Measurements from ENCODE around the gene MND1. TPM values are rescaled to one million over a fixed set of nuclear protein-coding genes. Genes with fewer than 3 reads are reported as not detected.

Gene MND1
- total RNA-seq, 1 donor from 2014 or later = 0.82 TPM

DNA sequence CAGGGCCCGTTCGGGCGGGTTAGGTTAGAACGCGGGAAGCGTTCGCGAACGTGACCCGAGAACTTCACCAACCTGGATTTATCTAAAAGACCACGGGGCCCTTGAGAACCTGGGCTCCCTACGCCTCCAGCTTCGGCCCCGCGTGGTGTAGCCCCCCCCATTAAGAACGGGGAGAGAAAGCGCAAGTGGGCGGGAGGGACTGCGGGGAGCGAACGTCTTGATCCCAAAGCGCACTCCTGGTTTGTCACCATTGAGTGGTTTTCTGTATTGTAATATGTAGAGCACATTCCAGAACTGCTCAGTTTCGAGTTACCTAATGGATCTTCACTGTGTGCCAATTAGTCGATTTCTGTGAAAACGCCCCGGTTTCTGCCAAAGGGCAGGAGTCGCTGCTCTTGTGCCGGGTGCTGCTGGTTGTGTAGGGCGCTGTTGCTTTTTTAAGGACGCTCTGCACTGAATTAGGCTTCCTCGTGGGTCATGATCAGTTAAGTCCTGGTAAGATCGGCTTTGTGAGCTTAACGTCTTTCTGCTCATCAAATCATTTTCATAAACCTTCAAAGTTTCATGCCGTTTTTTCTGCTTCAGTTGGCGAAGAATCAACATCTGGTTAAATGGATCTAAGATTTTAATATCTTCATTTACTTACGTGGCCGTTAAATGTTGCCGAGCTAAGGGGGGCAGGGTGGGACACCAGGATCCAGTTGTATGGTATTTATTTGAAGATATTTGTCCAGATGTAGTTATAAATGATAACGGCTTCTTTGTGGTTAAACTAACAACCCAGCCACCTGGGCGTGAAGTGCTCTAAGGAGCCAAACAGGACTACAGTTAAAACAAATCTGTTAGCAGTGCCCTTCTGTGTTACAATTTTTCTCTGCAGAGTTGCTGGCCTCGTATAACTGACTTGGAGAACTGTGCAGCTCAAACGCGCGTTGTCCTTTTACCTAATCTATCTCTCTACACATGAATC lies 809 bp downstream of the MND1 start:
- DNase-seq (ENCODE audit: extremely low read depth, low read depth, low spot score) = no peak

DNA sequence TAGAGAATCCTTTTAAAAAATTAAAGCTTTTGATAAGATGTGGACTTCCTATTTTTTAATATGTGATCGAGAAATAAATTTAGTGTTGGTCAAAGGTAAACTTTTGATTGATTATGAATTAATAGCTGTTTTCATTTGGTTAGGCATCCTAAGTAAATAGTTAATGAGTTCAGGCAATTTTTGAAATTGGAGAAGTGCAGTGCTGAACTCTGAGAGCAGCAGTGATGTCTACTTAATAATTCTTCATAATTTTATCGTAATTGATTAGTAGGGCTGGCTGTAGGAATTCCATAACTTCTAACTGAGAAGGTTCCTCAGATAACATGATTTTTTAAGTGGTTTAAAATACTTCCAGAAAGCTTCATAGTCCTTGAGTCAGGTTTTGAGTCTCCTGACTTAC lies 1.5 kb downstream of the MND1 start:
- no peak for DNase-seq (ENCODE audit: extremely low read depth, low read depth, low spot score)

DNA sequence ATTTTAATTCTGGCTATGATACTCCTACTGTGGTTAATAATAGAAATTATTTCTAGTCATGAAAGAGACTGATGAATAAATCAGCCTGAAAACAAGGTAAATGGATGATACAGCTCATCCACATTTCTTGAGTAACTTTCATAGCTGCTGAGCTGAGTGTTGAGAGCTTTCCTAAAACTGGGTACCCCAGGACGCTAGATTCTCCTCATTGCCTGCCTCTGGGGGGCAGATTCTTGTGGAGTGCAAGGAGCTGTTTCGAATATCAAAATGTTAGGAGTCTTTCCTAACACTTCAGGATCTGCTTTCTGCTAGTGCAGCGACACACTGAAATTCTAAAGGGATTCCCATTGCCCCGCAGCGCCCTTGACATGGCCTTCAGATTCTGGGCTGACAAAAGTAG lies 2.1 kb downstream of the MND1 start:
- DNase-seq (ENCODE audit: extremely low read depth, low read depth, low spot score) = no peak

DNA sequence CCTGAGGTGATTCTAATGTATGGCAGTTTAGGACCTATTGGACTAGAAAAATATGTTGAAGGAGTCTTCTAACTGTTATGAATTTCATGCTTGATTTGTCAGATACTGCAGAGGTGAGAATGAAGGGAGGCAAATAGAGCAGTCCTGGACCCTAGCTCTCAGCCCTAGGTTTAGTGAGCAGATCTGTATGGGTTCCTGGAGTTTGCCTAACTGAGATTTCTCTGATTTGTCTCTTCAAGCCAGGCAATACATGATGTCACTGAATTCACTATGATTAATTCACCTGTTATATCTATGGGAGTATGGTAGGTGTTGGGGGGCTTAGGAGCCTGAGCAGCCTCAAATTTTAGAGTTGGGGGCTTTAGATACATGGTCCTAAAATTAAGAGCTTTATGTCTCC lies 2.6 kb downstream of the MND1 start:
- DNase-seq (ENCODE audit: extremely low read depth, low read depth, low spot score) = no peak

DNA sequence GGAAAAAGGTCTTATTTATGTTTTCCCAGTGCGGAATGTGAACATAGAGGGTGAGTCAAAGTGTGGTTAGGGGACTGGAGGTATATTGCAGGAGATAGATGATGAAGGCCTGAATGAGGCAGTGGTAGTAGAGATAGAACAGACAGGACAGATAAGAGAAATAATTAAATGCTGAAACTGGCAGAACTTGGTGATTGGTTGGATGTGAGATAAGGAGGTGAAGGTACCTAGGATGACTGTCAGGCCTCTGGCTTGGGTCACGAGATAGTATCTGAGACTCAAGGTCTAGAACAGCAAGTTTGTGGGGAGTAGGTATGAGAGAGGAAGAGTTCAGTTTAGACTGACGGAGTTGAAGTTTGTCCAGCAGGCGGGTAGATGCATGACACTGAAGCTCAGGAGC lies 3.5 kb downstream of the MND1 start:
- DNase-seq (ENCODE audit: extremely low read depth, low read depth, low spot score) = no peak

DNA sequence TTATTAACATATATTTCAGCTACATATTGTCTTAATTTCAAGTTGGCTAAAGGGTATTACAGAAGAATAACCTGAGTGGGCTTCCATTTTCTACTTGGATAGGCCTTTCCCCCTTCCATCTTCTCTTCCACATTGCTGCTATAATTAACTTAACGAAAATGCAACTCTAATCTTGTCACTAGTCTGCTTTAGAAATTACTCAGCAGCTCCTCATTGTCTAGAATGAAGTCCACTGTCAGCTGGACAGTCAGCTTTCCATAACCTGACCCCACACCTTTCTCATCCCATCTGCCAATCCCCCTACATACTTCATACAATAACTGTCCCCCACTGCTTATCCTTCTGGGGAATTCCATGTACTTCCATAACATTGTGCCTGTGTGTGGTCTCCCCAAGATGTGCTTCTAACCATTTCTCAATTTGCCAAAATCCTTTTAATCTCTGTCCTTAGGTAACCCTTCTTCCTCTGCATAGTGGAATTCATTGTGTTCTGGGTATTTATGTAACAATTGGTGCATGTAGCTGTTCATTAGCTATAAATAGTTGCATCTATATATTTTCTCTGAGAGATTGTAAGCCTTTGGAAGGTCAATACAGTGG lies 4.8 kb downstream of the MND1 start:
- DNase-seq (ENCODE audit: extremely low read depth, low read depth, low spot score) = no peak

DNA sequence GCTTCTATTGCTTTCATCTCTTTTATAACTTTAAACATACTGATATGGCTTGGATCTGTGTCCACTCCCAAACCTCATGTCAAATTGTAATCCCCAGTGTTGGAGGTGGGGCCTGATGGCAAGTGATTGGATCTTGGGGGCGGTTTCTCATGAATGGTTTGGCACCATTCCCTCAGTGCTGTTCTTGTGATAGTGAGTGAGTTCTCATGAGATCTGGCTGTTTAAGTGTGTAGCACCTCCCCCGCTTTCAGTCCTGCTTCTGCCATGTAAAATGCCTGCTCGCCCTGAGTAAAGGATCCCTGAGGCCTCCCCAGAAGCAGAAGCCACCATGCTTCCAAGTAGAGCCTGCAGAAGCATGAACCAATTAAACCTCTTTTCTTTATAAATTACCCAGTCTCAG lies 17.7 kb downstream of the MND1 start:
- no peak for DNase-seq (ENCODE audit: extremely low read depth, low read depth, low spot score)

DNA sequence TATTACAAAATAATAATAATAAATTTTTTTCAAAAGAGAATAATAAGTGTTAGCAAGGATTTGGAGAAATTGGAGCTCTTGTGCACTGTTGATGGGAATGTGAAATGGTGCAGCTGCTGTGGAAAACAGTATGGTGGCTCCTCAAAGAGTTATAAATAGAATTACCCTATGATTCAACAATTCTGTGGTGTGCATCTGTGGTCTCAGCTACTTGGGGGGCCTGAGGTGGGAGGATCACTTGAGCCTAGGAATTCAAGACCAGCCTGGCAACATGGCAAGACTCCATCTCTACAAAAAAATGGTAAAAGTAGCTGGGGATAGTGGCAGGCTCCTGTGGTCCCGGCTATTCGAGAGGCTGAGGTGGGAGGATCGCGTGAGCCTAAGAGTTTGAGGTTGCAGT lies 19.6 kb downstream of the MND1 start:
- no peak for DNase-seq (ENCODE audit: extremely low read depth, low read depth, low spot score)

DNA sequence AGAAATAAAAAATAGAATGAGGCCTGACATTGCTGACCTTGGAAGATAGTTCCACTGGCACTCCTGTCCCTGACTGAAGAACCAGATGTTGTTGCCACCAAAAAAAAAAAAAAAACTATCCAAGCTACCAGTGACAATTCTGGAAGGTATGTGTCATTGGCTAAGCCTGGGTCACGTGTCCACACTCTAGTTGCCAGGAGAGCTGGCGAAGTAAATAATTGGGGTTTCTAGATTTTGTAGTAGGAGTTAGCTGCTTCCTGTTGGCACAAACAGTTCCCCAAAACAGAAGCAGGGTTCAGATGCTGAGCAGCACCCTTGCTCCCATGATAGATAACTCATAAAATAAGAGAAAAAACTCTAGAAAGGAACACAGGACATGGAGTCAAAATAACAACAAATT lies 20.5 kb downstream of the MND1 start:
- no peak for DNase-seq (ENCODE audit: extremely low read depth, low read depth, low spot score)

DNA sequence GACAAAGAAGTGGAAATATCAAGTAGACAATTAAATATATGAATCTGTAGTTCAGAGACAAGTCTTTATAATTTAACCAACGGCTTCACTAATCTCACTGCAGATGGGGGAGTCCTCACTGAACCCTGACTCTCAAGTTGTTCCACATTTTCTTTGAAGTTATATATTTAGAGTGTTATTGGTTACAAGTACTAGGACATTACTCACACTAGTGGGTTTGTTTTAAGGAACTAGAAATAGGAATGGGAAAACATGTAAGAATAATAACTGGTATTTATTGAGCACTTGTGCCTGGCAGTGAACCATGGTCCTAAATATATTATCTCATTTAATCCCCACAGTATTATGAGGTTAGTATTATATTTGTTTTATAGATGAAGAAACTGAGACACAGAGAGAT lies 22.0 kb downstream of the MND1 start:
- DNase-seq (ENCODE audit: extremely low read depth, low read depth, low spot score) = no peak

DNA sequence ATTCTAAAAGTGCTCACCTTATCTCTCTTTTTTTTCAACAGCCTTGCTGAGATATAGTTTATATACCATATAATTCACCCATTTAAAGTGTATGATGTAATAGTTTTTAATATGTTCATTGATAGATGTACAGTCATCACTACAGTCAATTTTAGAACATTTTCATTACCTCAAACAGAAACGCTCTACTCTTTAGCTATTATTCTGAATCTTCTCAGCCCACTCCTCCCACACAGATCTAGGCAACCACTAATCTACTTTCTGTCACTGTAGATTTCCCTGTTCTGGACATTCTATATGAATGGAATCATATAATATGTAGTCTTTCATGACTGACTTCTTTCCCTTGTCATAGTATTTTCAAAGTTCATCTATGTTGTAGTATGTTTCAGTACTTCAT lies 22.6 kb downstream of the MND1 start:
- DNase-seq (ENCODE audit: extremely low read depth, low read depth, low spot score) = no peak

DNA sequence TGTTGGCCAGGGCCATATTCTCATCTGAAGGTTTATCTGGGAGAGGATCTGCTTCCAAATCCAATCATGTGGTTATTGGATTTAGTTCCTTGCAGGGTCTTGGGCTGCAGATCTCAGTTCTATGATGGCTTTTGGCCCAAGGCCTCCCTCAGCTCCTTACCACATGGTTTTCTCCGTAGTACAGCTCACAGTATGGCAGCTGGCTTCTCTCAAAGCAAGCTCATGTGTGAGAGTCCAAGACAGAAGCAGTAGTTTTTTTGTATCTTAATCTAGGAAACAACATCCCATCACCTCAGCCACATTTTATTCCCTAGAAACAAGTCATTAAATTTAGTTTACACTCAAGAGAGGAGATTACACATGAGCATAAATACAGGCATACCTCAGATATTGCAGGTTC lies 24.5 kb downstream of the MND1 start:
- DNase-seq (ENCODE audit: extremely low read depth, low read depth, low spot score) = no peak

DNA sequence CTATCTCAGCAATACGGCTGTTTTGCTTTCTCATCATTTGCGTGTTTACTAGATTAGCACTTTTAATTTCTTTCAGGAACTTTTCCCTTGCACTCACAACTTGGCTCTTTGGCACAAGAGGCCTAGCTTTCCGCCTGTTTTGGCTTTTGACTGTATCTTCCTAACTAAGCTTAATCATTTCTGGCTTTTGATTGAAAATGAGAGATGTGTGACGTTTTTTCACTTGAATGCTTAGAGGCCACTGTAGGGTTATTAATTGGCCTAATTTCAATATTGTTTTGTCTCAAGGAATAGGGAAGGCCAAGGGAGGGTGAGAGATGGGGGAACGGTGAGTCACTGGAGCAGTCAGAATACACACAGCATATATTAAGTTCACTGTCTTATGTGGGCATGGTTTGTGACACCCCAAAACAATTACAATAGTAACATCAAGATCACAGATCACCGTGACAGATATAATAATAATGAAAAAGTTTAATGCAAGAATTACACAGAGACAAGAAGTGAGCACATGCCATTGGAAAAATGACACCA lies 27.3 kb downstream of the MND1 start:
- DNase-seq (ENCODE audit: extremely low read depth, low read depth, low spot score) = no peak

DNA sequence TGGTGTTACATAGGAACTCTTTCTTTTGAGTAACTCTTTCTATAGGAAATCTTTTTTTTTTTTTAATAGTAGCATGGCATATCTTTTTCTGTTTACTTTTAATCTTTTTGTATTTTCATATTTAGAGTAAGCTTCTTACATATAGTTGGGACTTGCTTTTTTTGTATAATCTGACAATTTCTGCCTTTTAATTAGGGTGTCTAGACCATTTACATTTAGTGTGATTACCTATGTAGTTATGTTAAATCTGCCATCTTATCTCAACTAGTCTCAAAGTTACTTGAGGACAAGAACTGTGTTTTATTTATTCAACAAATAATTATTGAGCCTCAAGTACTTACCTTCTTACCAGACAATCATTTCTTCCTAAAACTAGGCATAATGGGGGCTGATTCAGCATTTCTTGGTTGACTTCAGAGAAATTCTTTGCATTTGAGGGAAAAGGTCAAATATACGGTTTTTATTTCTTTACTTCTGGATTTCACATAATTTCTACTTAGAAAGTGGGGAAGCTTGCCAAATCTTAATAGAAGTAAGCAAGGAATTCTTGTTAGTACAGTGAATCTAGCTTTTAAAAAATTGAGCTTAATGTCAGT lies 28.6 kb downstream of the MND1 start:
- no peak for DNase-seq (ENCODE audit: extremely low read depth, low read depth, low spot score)

DNA sequence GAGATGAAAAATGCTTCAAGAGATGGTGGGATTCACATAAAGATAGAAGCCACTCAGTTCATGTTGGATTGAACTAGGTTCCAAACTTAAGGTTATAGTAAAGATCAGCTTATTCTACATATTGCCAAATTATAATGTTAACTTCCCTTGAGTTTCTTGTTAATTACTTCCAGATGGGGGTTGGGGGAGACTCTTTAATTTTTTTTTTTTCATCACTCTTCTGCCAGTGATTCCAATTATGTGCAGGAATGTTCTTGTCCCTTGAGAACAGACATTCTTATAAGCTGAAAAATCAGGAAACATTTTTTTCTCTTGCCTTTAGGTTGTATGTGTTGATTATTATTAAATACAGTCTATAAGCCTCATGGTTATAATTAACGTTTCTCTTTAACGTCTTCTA lies 30.0 kb downstream of the MND1 start:
- DNase-seq (ENCODE audit: extremely low read depth, low read depth, low spot score) = no peak

DNA sequence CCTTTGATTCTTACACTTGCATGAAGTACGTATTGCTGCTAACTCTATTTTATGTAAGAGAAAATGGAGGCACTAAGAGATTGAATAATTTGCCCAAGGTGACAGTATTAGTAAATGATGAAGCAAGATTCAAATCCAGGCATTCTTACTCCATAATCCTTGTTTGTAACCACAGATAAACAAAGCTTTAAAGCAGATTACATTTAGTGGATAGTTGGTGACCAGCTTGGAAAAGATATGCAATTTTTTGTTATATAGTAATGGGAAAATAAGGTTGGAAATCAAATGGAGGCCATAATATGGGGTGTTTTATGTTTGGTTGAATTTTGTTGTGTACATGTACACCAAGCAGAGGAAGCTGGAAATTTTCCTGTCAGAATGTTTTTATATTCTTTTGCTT lies 30.8 kb downstream of the MND1 start:
- no peak for DNase-seq (ENCODE audit: extremely low read depth, low read depth, low spot score)

DNA sequence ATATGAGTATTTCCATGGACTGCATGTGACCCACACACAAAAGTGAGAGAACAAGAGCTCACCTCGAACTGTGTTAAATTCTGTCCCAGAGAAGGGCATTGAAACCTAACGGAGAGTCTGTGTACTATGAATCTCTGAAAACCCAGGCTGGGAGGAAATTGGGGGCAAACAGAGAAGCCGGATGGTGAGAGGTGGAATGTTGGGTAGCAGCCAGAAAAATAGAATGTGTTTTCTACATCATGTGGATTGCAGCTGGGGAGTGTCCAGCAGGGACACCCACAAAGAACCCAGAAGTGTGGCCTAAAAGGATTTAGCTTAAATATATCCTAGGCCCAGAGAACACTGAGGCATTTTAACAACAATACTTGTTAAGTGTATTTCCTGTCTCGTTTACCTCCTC lies 38.6 kb downstream of the MND1 start:
- DNase-seq (ENCODE audit: extremely low read depth, low read depth, low spot score) = peak; percentile 5

DNA sequence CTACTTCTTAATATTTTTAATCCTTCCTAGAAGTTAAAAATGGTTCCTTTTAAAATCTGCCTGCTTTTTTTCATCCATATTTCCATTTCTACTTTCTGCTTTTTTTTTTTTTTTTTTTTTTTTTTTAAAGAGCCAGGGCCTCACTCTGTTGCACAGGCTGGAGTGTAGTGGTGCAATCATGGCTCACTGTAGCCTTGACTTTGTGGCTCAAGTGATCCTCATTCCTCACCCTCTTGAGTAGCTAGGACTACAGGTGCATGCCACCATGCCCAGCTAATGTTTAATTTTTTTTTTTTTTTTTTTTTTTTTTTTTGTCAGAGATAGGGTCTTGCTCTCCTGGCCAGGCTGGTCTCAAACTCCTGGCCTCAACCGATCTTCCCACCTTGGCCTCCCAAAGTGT lies 39.7 kb downstream of the MND1 start:
- no peak for DNase-seq (ENCODE audit: extremely low read depth, low read depth, low spot score)

DNA sequence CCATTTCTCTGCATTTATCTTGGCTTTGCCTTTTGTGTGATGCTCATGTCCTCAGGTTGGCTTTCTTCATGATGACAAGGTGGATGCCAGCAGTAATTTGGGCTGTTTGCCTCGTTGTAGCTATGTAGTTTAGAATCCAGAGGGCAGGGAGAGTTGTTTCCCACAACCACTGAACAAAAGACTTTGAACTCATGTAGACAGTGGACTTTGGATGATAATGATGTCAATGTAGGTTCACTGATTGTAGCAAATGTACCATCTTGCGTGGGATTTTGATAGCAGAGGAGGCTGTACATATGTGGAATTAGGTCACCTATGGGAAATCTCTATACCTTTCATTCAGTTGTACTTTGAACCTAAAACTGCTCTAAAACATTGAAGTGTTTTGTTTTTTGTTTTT lies 41.3 kb downstream of the MND1 start:
- no peak for DNase-seq (ENCODE audit: extremely low read depth, low read depth, low spot score)

DNA sequence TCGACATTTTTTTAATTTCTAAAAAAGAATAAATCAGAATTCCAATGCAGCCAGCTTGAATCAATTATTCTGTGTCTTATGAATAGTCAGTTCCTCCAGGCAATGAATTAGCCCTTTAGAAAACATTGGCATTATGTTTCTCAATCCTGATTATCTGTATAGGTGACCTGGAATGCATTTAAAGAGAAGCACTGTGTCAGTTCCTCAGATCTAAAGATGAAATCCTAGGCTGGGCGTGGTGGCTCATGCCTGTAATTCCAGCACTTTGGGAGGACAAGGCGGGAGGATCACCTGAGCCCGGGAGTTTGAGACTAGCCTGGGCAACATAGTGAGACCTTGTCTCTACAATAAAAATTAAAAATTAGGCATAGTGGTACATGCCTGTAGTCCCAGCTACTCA lies 43.5 kb downstream of the MND1 start:
- no peak for DNase-seq (ENCODE audit: extremely low read depth, low read depth, low spot score)

DNA sequence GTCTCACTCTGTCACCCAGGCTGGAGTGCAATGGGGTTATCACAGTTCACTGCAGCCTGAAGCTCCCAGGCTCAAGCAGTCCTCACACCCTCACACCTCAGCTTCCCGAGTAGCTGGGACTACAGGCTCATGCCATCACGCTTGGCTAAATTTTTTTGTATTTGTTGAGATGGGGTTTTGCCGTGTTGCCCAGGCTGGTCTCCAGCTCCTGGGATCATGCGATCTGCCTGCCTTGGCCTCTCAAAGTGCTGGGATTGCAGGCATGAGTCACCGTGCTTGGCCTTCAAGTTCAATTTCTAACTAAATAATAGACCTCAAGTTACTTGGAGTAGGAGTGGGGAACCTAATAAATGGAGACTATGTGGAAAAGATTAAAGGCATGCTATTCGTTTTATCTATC lies 48.9 kb downstream of the MND1 start:
- no peak for DNase-seq (ENCODE audit: extremely low read depth, low read depth, low spot score)

DNA sequence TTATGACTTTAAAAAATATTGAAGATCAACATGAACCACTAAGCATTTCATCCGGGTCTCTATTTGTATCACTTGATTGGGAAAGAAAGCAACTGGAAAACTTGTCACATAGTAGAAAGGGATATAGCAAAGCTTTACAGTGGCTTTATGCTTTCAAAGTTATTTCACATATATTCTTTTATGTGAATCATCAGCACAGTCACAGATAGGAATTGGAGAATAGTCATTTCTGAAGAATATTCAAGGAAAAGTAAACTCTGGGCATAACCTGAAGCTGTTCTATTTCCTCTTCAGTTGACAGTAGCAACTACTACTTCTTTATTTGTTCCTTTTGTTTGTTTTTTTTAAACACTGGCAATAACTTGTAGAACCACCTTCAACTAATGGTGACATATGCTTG lies 50.5 kb downstream of the MND1 start:
- DNase-seq (ENCODE audit: extremely low read depth, low read depth, low spot score) = no peak
